ENCODE data around the gene BICC1. TPM values are rescaled to one million over a fixed set of nuclear protein-coding genes. Genes with fewer than 3 reads are reported as not detected.
"Not testable (repeated sequence)": the region's sequence is repeated elsewhere in the genome, so short reads cannot be mapped to it uniquely, and the experiment has no call there.

BICC1 gene
- total and polyA plus RNA-seq, 10 donors, result 0.86 to 5.4 (median 3.5) TPM

DNA sequence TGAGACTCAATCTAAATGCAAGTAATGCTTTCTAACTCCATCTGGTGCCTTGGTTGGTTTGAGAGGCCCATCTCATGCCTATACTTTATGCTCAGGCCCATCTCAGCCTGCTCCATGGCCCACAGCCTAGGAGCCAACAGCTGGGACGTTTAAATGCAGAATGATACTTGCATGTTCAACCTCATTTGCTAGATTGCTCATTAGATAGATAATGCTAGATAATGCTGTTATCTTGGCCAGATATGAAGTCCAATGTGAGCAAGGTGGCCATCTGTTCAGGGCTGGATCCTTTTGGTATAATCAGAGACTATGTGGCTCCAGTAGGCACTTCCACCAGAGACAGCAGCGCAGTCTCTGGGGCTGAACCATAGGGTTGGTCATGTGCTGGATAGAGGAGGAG, 342.1 kb downstream of the BICC1 start:
- TF ChIP-seq POLR2A (IDR thresholded peaks at IDR 0.05), result no peak
- TF ChIP-seq POLR2AphosphoS5 (IDR thresholded peaks at IDR 0.05), result no peak
- no peak for TF ChIP-seq CTCF (IDR thresholded peaks at IDR 0.05 in 8 of 11, conservative IDR thresholded peaks at IDR 0.05 in 3 of 11)
- Histone ChIP-seq H3K27ac (no peak overlapping the region), H3K27me3 (replicated peaks in 1 of 7) (no peaks in the 10 kb centered on the region), H3K36me3 (no peaks in the 10 kb centered on the region), H3K9me3 (peaks cover 0 to 8% (median 0%) of the 10 kb centered on the region in 8 donors), H3K4me3 (no peak overlapping the region), H3K4me1 (no peaks in the 10 kb centered on the region)
- intact Hi-C loops (cut with DNase I; ENCODE audit: low total_unique reads), result no loop called here
- DNase-seq, result no peak
- 44 to 66% (median 60%) methylated on average over 2 of the region's 2 CpGs for WGBS, 5 donors

- TF ChIP-seq POLR2A (IDR thresholded peaks at IDR 0.05), result no peak
- peak in 1 of 3 donors; percentile 36 for TF ChIP-seq POLR2AphosphoS5 (IDR thresholded peaks at IDR 0.05)
- DNase-seq, result no peak
- H3K27ac ChIP-seq, result peak overlapping the region in 4 of 8 donors; percentile 8 to 54 (median 38)
- peaks cover 0 to 8% (median 0%) of the 10 kb centered on the region in 8 donors for H3K9me3 ChIP-seq
- intact Hi-C loops (cut with DNase I; ENCODE audit: low total_unique reads), result no loop called here
- H3K27me3 ChIP-seq (replicated peaks in 1 of 7), result no peaks in the 10 kb centered on the region
- 68 to 81% (median 76%) methylated on average over 9 of the region's 9 CpGs for WGBS, 5 donors
- H3K4me1 ChIP-seq, result no peaks in the 10 kb centered on the region
- H3K36me3 ChIP-seq, result no peaks in the 10 kb centered on the region
- no peak overlapping the region for H3K4me3 ChIP-seq
Observed at GRCh38 chr10:58856508-58857240, 344.0 kb downstream of the BICC1 start.

DNA sequence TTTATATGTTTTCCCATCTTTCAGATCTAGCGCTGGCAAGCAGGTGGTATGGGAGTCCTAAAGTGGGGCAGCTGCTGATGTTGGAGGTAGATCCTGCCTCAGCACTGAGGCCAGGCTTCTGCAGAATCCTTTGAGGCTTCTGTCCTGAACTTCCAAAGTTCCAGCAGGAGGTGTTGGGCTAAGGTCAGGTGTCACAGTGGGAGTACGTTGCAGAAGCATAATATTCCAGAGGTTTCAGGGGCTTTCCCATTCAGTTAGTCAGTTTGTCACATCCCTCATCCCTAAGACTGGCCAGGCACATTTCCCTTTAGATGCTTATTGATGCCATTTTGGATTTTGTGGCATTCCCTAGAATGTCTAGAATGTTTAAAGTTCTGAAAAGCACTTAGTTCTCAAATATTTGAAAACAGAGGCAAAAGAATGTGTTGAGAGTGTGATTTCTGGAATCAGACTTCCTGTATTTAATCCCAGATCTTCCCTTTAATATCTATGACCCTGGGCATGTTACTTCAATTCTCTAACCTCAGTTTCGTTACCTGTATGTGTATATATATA, 344.7 kb downstream of the BICC1 start:
- H3K36me3 ChIP-seq, result no peaks in the 10 kb centered on the region
- intact Hi-C loops (cut with DNase I; ENCODE audit: low total_unique reads), result no loop called here

GRCh38 chr10:58858123-58858522, 345.5 kb downstream of the BICC1 start:
- H3K27ac ChIP-seq; intact Hi-C loops (cut with DNase I; ENCODE audit: low total_unique reads): not testable (repeated sequence)
- 90 to 97% (median 95%) methylated on average over 1 of the region's 1 CpG for WGBS, 5 donors

More for the DNA sequence above, 344.7 kb downstream of the BICC1 start:
- H3K9me3 ChIP-seq, result peaks cover 0 to 8% (median 0%) of the 10 kb centered on the region in 8 donors
- TF ChIP-seq POLR2A (IDR thresholded peaks at IDR 0.05) (no peak), CTCF (IDR thresholded peaks at IDR 0.05 in 8 of 11, conservative IDR thresholded peaks at IDR 0.05 in 3 of 11) (no peak), POLR2AphosphoS5 (IDR thresholded peaks at IDR 0.05) (no peak)
- no peaks in the 10 kb centered on the region for H3K4me1 ChIP-seq
- H3K4me3 ChIP-seq, result no peak overlapping the region
- no peak for DNase-seq
- peak overlapping the region in 3 of 8 donors; percentile 34 to 54 (median 42) for H3K27ac ChIP-seq
- H3K27me3 ChIP-seq (replicated peaks in 1 of 7), result no peaks in the 10 kb centered on the region
- 68 to 80% (median 75%) methylated on average over 3 of the region's 3 CpGs for WGBS, 5 donors

GRCh38 chr10:58859526-58859925, 346.9 kb downstream of the BICC1 start:
- TF ChIP-seq POLR2A (IDR thresholded peaks at IDR 0.05) (no peak), POLR2AphosphoS5 (IDR thresholded peaks at IDR 0.05) (no peak), CTCF (IDR thresholded peaks at IDR 0.05 in 8 of 11, conservative IDR thresholded peaks at IDR 0.05 in 3 of 11) (no peak)
- Histone ChIP-seq H3K4me1 (no peaks in the 10 kb centered on the region), H3K27me3 (replicated peaks in 1 of 7) (no peaks in the 10 kb centered on the region), H3K4me3 (no peak overlapping the region), H3K27ac (no peak overlapping the region), H3K9me3 (peaks cover 0 to 8% (median 0%) of the 10 kb centered on the region in 8 donors), H3K36me3 (no peaks in the 10 kb centered on the region)
- DNase-seq, result no peak
- 65 to 96% (median 92%) methylated on average over 2 of the region's 2 CpGs for WGBS, 5 donors
- intact Hi-C loops (cut with DNase I; ENCODE audit: low total_unique reads), result no loop called here

More at GRCh38 chr10:58858123-58858522, 345.5 kb downstream of the BICC1 start:
- not testable (repeated sequence) for H3K27me3 ChIP-seq (replicated peaks in 1 of 7); H3K4me1 ChIP-seq; H3K36me3 ChIP-seq; H3K9me3 ChIP-seq; H3K4me3 ChIP-seq; DNase-seq

Measured in spleen (tissue), 11 donors.